Activated CD4-positive, alpha-beta T cell treated with anti-CD3 and anti-CD28 coated beads for 36 hours (primary cell): ENCODE data around the gene DYSF. TPM values are rescaled to one million over a fixed set of nuclear protein-coding genes. Genes with fewer than 3 reads are reported as not detected.

ENCODE experiments used
- ATAC-seq: fragments of 200-7000 bp; cut with Tn5 transposase; one replicate; pipeline ENCODE4 v1.10.0; 2021; ENCODE audit warnings: mild to moderate bottlenecking, moderate library complexity
- CTCF ChIA-PET: fragments of 350-600 bp; sonication (Branson Sonifier 250); formaldehyde crosslinking; loops from one replicate; lab custom pipeline; 2021; ENCODE audit warnings: antibody characterized with exemption; lab: Charles Lee
- POLR2A ChIA-PET: fragments of 350-600 bp; sonication (Branson Sonifier 250); formaldehyde crosslinking; loops from one replicate; lab custom pipeline; 2021; ENCODE audit warnings: antibody characterized with exemption, inconsistent platforms; lab: Charles Lee
- DNase-seq: peaks from one replicate; pipeline ENCODE4 v3.0.0-alpha.2; 2020
- H3K27ac Mint-ChIP-seq: one replicate; pipeline ENCODE4 v1.8.0; 2021; ENCODE audit warnings: mixed read lengths
- H3K27me3 Mint-ChIP-seq: one replicate; pipeline ENCODE4 v1.8.0; 2021; ENCODE audit warnings: mixed read lengths
- H3K36me3 Mint-ChIP-seq: one replicate; pipeline ENCODE4 v1.8.0; 2021; ENCODE audit warnings: low read depth, mixed read lengths
- H3K4me1 Mint-ChIP-seq: one replicate; pipeline ENCODE4 v1.8.0; 2021; ENCODE audit warnings: mixed read lengths
- H3K4me3 Mint-ChIP-seq: one replicate; pipeline ENCODE4 v1.8.0; 2021; ENCODE audit warnings: mild to moderate bottlenecking, moderate library complexity, mixed read lengths
- H3K9me3 Mint-ChIP-seq: one replicate; pipeline ENCODE4 v1.8.0; 2021; ENCODE audit warnings: low read depth, mixed read lengths
- intact Hi-C, 2 experiments: fragments of 100-400 bp; cut with DNase I in 1 of 2; cut with micrococcal nuclease in 1 of 2; formaldehyde crosslinking; loops; one replicate each; pipeline versions ENCODE4 v1.14.2 to v1.15.1; 2022 to 2024; cut with DNase I, micrococcal nuclease
- total RNA-seq, 2 experiments: library from RNA; stranded (reverse); gene quantifications; one replicate each; pipeline ENCODE4 v1.2.3, GENCODE V29; 2021

DYSF gene
- total RNA-seq, 2 experiments from 2014 or later, result 0.02 TPM; not detected in 1

GRCh38 chr2:71702971-71703898 is 249.9 kb downstream of the DYSF start:
- no peak overlapping the region for H3K27ac Mint-ChIP-seq

GRCh38 chr2:71704131-71704561 is 250.8 kb downstream of the DYSF start:
- Mint-ChIP-seq H3K9me3 (no peaks in the 10 kb centered on the region), H3K36me3 (no peaks in the 10 kb centered on the region), H3K4me1 (no peaks in the 10 kb centered on the region), H3K27ac (no peak overlapping the region), H3K27me3 (peaks cover 2% of the 10 kb centered on the region), H3K4me3 (no peak overlapping the region)
- DNase-seq, result no peak
- intact Hi-C loops, result no loop called here
- ChIA-PET POLR2A (no interaction called here), CTCF (interaction anchor here (0.5 kb wide), 1 partner anchor 33 kb away, joined by 4 read pairs; no protein-coding TSS in a partner anchor)
- ATAC-seq, result no peak

More at GRCh38 chr2:71702971-71703898, 249.9 kb downstream of the DYSF start:
- peaks cover 2% of the 10 kb centered on the region for H3K27me3 Mint-ChIP-seq
- ChIA-PET CTCF (no interaction called here), POLR2A (no interaction called here)
- intact Hi-C loops, result no loop called here
- no peak overlapping the region for H3K4me3 Mint-ChIP-seq
- H3K9me3 Mint-ChIP-seq, result no peaks in the 10 kb centered on the region
- ATAC-seq (no peak), DNase-seq (no peak)
- no peaks in the 10 kb centered on the region for H3K4me1 Mint-ChIP-seq
- H3K36me3 Mint-ChIP-seq, result no peaks in the 10 kb centered on the region

DNA sequence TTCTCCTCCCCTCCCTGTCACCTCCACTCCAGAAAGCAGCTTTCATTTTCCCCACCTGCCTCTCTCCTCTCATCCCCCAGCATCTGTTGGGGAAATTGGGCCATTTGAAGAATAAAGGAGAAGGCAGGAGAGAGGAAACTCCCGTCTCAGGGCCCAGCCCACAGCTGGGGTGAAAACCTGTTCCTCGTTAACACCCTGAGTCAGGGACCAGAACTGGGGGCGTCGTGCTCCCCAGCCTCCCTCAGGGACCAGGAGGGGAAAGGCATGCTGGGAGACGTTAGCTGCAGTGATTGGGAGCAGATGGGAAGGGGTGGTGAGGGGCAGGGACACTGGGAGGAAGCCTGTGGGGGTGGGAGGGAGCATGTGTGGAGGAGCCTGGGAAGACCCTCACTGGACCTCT is 251.3 kb downstream of the DYSF start:
- ChIA-PET POLR2A (no interaction called here), CTCF (interaction anchor here (0.5 kb wide), 1 partner anchor 32 kb away, joined by 4 read pairs; no protein-coding TSS in a partner anchor)
- H3K9me3 Mint-ChIP-seq, result no peaks in the 10 kb centered on the region
- H3K27ac Mint-ChIP-seq, result no peak overlapping the region
- H3K4me3 Mint-ChIP-seq, result no peak overlapping the region
- no peaks in the 10 kb centered on the region for H3K36me3 Mint-ChIP-seq
- ATAC-seq (no peak), DNase-seq (no peak)
- intact Hi-C loops, result no loop called here
- H3K27me3 Mint-ChIP-seq, result peaks cover 2% of the 10 kb centered on the region
- no peaks in the 10 kb centered on the region for H3K4me1 Mint-ChIP-seq

GRCh38 chr2:71705171-71705960 is 252.0 kb downstream of the DYSF start:
- no peaks in the 10 kb centered on the region for H3K36me3 Mint-ChIP-seq
- no peaks in the 10 kb centered on the region for H3K9me3 Mint-ChIP-seq
- H3K27ac Mint-ChIP-seq, result no peak overlapping the region
- H3K27me3 Mint-ChIP-seq, result peaks cover 2% of the 10 kb centered on the region
- H3K4me1 Mint-ChIP-seq, result no peaks in the 10 kb centered on the region
- DNase-seq, result no peak
- POLR2A ChIA-PET, result no interaction called here
- CTCF ChIA-PET, result no interaction called here
- intact Hi-C loops, result no loop called here
- ATAC-seq, result no peak
- H3K4me3 Mint-ChIP-seq, result no peak overlapping the region

GRCh38 chr2:71706121-71706520 is 252.8 kb downstream of the DYSF start:
- DNase-seq (no peak), ATAC-seq (no peak)
- ChIA-PET POLR2A (no interaction called here), CTCF (no interaction called here)
- Mint-ChIP-seq H3K9me3 (no peaks in the 10 kb centered on the region), H3K4me1 (no peaks in the 10 kb centered on the region), H3K27ac (no peak overlapping the region), H3K36me3 (no peaks in the 10 kb centered on the region), H3K27me3 (peaks cover 3% of the 10 kb centered on the region), H3K4me3 (no peak overlapping the region)
- intact Hi-C loops, result no loop called here

GRCh38 chr2:71706836-71707235 is 253.5 kb downstream of the DYSF start:
- no peaks in the 10 kb centered on the region for H3K9me3 Mint-ChIP-seq
- intact Hi-C loops, result no loop called here
- DNase-seq (no peak), ATAC-seq (no peak)
- no peak overlapping the region for H3K27ac Mint-ChIP-seq
- H3K4me3 Mint-ChIP-seq, result no peak overlapping the region
- no peaks in the 10 kb centered on the region for H3K36me3 Mint-ChIP-seq
- no peaks in the 10 kb centered on the region for H3K4me1 Mint-ChIP-seq
- POLR2A ChIA-PET, result no interaction called here
- H3K27me3 Mint-ChIP-seq, result peaks cover 9% of the 10 kb centered on the region
- CTCF ChIA-PET, result no interaction called here

- POLR2A ChIA-PET, result no interaction called here
- ATAC-seq (no peak), DNase-seq (no peak)
- intact Hi-C loops, result no loop called here
- no peak overlapping the region for H3K27ac Mint-ChIP-seq
- CTCF ChIA-PET, result interaction anchor here (0.9 kb wide), 1 partner anchor 166 kb away, joined by 3 read pairs; no protein-coding TSS in a partner anchor
- no peaks in the 10 kb centered on the region for H3K4me1 Mint-ChIP-seq
- no peak overlapping the region for H3K4me3 Mint-ChIP-seq
- peaks cover 7% of the 10 kb centered on the region for H3K27me3 Mint-ChIP-seq
- H3K36me3 Mint-ChIP-seq, result no peaks in the 10 kb centered on the region
- H3K9me3 Mint-ChIP-seq, result no peaks in the 10 kb centered on the region
These were observed 257.2 kb downstream of the DYSF start for GRCh38 chr2:71710367-71711132.

GRCh38 chr2:71711133-71711855 is 257.9 kb downstream of the DYSF start:
- H3K27ac Mint-ChIP-seq, result no peak overlapping the region
- no peak for ATAC-seq
- H3K4me1 Mint-ChIP-seq, result no peaks in the 10 kb centered on the region
- peaks cover 7% of the 10 kb centered on the region for H3K27me3 Mint-ChIP-seq
- ChIA-PET CTCF (interaction anchor here (0.9 kb wide), 1 partner anchor 166 kb away, joined by 3 read pairs; no protein-coding TSS in a partner anchor), POLR2A (no interaction called here)
- intact Hi-C loops, result no loop called here
- H3K4me3 Mint-ChIP-seq, result no peak overlapping the region
- H3K9me3 Mint-ChIP-seq, result no peaks in the 10 kb centered on the region
- DNase-seq, result no peak
- no peaks in the 10 kb centered on the region for H3K36me3 Mint-ChIP-seq

- ChIA-PET CTCF (no interaction called here), POLR2A (no interaction called here)
- H3K27ac Mint-ChIP-seq, result no peak overlapping the region
- H3K9me3 Mint-ChIP-seq, result no peaks in the 10 kb centered on the region
- H3K4me1 Mint-ChIP-seq, result no peaks in the 10 kb centered on the region
- no peak overlapping the region for H3K4me3 Mint-ChIP-seq
- H3K27me3 Mint-ChIP-seq, result peaks cover 7% of the 10 kb centered on the region
- DNase-seq, result no peak
- no peak for ATAC-seq
- no peaks in the 10 kb centered on the region for H3K36me3 Mint-ChIP-seq
- intact Hi-C loops, result no loop called here
These were observed 258.9 kb downstream of the DYSF start for GRCh38 chr2:71712158-71712818.
